Endothelial cell (in vitro differentiated cells): ENCODE results near the gene DGKQ. TPM values are rescaled to one million over a fixed set of nuclear protein-coding genes. Genes with fewer than 3 reads are reported as not detected.

Experiments
- DNase-seq: peaks from one replicate; pipeline ENCODE4 v3.0.0; 2021; ENCODE audit warnings: low spot score
- H3K27ac Mint-ChIP-seq: one replicate; pipeline ENCODE4 v1.8.0; 2021; ENCODE audit warnings: mixed read lengths, inconsistent platforms; ENCODE audit not compliant: unreplicated experiment
- H3K27me3 Mint-ChIP-seq: one replicate; pipeline ENCODE4 v1.8.0; 2021; ENCODE audit warnings: mild to moderate bottlenecking, moderate library complexity, mixed read lengths, inconsistent platforms; ENCODE audit not compliant: unreplicated experiment
- H3K36me3 Mint-ChIP-seq: one replicate; pipeline ENCODE4 v1.8.0; 2021; ENCODE audit warnings: mild to moderate bottlenecking, low read depth, mixed read lengths, inconsistent platforms; ENCODE audit not compliant: unreplicated experiment
- H3K4me1 Mint-ChIP-seq: one replicate; pipeline ENCODE4 v1.8.0; 2021; ENCODE audit warnings: mild to moderate bottlenecking, mixed read lengths, inconsistent platforms; ENCODE audit not compliant: unreplicated experiment
- H3K4me3 Mint-ChIP-seq: one replicate; pipeline ENCODE4 v1.8.0; 2021; ENCODE audit warnings: mild to moderate bottlenecking, mixed read lengths, inconsistent platforms; ENCODE audit not compliant: unreplicated experiment
- H3K9me3 Mint-ChIP-seq: one replicate; pipeline ENCODE4 v1.8.0; 2021; ENCODE audit warnings: mixed read lengths, inconsistent platforms; ENCODE audit not compliant: unreplicated experiment
- CTCF ChIP-seq: fragments of 200-600 bp; sonication (generic); IDR thresholded peaks from one replicate; pipeline ENCODE4 v1.5.0; 2021; ENCODE audit warnings: antibody characterized with exemption; ENCODE audit not compliant: unreplicated experiment
- total RNA-seq: library from RNA; stranded (reverse); fragmentation: NEBNext Ultra II Directional; extraction: Animal tissue kit (Norgen Biotek cat#: 25700); gene quantifications from one replicate; pipeline ENCODE4 v1.2.1, GENCODE V29; 2021; ENCODE audit not compliant: unreplicated experiment

DGKQ gene
- total RNA-seq, 1 donor from 2014 or later, result 14.5 TPM

GRCh38 chr4:1019729-1020470 is 46.5 kb upstream of the DGKQ start:
- Mint-ChIP-seq H3K27ac (no peak overlapping the region), H3K27me3 (peaks cover 1% of the 10 kb centered on the region), H3K4me3 (no peak overlapping the region), H3K4me1 (no peaks in the 10 kb centered on the region), H3K9me3 (no peaks in the 10 kb centered on the region), H3K36me3 (no peaks in the 10 kb centered on the region)
- no peak for DNase-seq
- TF ChIP-seq CTCF, result no peak

GRCh38 chr4:1019320-1019719 is 46.0 kb upstream of the DGKQ start:
- DNase-seq, result no peak
- Mint-ChIP-seq H3K36me3 (no peaks in the 10 kb centered on the region), H3K4me1 (no peaks in the 10 kb centered on the region), H3K27me3 (peaks cover 1% of the 10 kb centered on the region), H3K27ac (no peak overlapping the region), H3K9me3 (no peaks in the 10 kb centered on the region), H3K4me3 (no peak overlapping the region)
- TF ChIP-seq CTCF, result no peak

GRCh38 chr4:1018147-1019020 is 45.0 kb upstream of the DGKQ start:
- Mint-ChIP-seq H3K4me1 (no peaks in the 10 kb centered on the region), H3K4me3 (no peak overlapping the region), H3K27ac (no peak overlapping the region), H3K27me3 (peaks cover 7% of the 10 kb centered on the region), H3K9me3 (no peaks in the 10 kb centered on the region), H3K36me3 (no peaks in the 10 kb centered on the region)
- DNase-seq, result no peak
- TF ChIP-seq CTCF, result no peak

GRCh38 chr4:1017706-1018105 is 44.3 kb upstream of the DGKQ start:
- Mint-ChIP-seq H3K36me3 (no peaks in the 10 kb centered on the region), H3K4me1 (no peaks in the 10 kb centered on the region), H3K4me3 (no peak overlapping the region), H3K27me3 (peaks cover 7% of the 10 kb centered on the region), H3K27ac (no peak overlapping the region), H3K9me3 (no peaks in the 10 kb centered on the region)
- DNase-seq, result no peak
- TF ChIP-seq CTCF, result no peak

GRCh38 chr4:1017211-1017610 is 43.8 kb upstream of the DGKQ start:
- Mint-ChIP-seq H3K4me1 (no peaks in the 10 kb centered on the region), H3K27ac (no peak overlapping the region), H3K4me3 (no peak overlapping the region), H3K36me3 (no peaks in the 10 kb centered on the region), H3K27me3 (peaks cover 7% of the 10 kb centered on the region), H3K9me3 (no peaks in the 10 kb centered on the region)
- no peak for DNase-seq
- TF ChIP-seq CTCF, result no peak
